Measurements from ENCODE around the gene WIZ. TPM values are rescaled to one million over a fixed set of nuclear protein-coding genes. Genes with fewer than 3 reads are reported as not detected.

Gene WIZ
- total and polyA plus RNA-seq, 2 of the 4 experiments (the other 2 are of a cell fraction), result 0.90 to 27.1 TPM

- no peak overlapping the region for H4K8ac ChIP-seq (ENCODE audit: low read depth in 2 of 2, low read length in 2 of 2)
- no peak overlapping the region for H3K9ac ChIP-seq (ENCODE audit: low read depth, low read length)
- no peak overlapping the region for H2BK15ac ChIP-seq (ENCODE audit: low read depth, low read length)
- H3K4ac ChIP-seq (ENCODE audit: low read depth, low read length), result no peak overlapping the region
- no peak overlapping the region for H2AK5ac ChIP-seq (ENCODE audit: low read depth, low read length)
- no TSS peak for BruUV-seq (replicated peaks)
- no peaks in the 10 kb centered on the region; the same call in 1 of the 2 replicates for H4K20me1 ChIP-seq (ENCODE audit: insufficient read depth, low read length)
- TF ChIP-seq, protein P1, sequence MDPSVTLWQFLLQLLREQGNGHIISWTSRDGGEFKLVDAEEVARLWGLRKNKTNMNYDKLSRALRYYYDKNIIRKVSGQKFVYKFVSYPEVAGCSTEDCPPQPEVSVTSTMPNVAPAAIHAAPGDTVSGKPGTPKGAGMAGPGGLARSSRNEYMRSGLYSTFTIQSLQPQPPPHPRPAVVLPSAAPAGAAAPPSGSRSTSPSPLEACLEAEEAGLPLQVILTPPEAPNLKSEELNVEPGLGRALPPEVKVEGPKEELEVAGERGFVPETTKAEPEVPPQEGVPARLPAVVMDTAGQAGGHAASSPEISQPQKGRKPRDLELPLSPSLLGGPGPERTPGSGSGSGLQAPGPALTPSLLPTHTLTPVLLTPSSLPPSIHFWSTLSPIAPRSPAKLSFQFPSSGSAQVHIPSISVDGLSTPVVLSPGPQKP (IDR thresholded peaks at IDR 0.05; ENCODE audit: borderline replicate concordance, low read depth, low read length), result no peak
- TF ChIP-seq FOS (IDR thresholded peaks at IDR 0.05; ENCODE audit: low read depth, low read length), result no peak
- H3K27ac ChIP-seq (ENCODE audit: insufficient read depth, low read length), result no peak overlapping the region
- peaks cover 10% of the 10 kb centered on the region; the same call in 1 of the 2 replicates for H3K9me1 ChIP-seq (ENCODE audit: insufficient read depth, low read length)
- dilution Hi-C loops (cut with HindIII; ENCODE audit: low sequenced_read_pairs, unreplicated experiment), result no loop called here
- no peaks in the 10 kb centered on the region for H3K79me1 ChIP-seq (ENCODE audit: low read depth in 1 of 2, low read length in 2 of 2)
- no peak overlapping the region for H2BK5ac ChIP-seq (ENCODE audit: low read depth, low read length, poor library complexity, severe bottlenecking)
- intact Hi-C loops (cut with micrococcal nuclease), result loop anchor here (10.0 kb wide), 1 partner anchor 98 kb away; no protein-coding TSS in a partner anchor
- ATAC-seq (ENCODE audit: low read depth), result no peak
- H3K18ac ChIP-seq (ENCODE audit: low read depth, low read length), result no peak overlapping the region
- no peak for DNase-seq
- H2BK20ac ChIP-seq (ENCODE audit: low read depth, low read length), result no peak overlapping the region
- H2BK120ac ChIP-seq (ENCODE audit: low read depth, low read length), result no peak overlapping the region
- no peak overlapping the region for H3K23ac ChIP-seq (ENCODE audit: low read depth, low read length)
- ChIA-PET CTCF (no interaction called here), POLR2A (ENCODE audit: unreplicated experiment) (no interaction called here)
- H3K27me3 ChIP-seq (ENCODE audit: control insufficient read depth, insufficient read depth, low read length), result peaks cover 45% of the 10 kb centered on the region
- WGBS, 2 experiments (ENCODE audit: extremely low coverage in 2 of 2, insufficient read length in 1 of 2), result 16% methylated on average over 13 of the region's 14 CpGs; no CpG with 5 or more reads in 1 of the 2 experiments
- H3K4me2 ChIP-seq (ENCODE audit: low read depth, low read length), result no peak overlapping the region
- in situ Hi-C loops (cut with MboI; ENCODE audit: low sequenced_read_pairs), result no loop called here
- peak overlapping the region; percentile 48 for H2AFZ ChIP-seq (replicated peaks; ENCODE audit: low read length, poor library complexity)
- no peak overlapping the region for H3K4me3 ChIP-seq (ENCODE audit: insufficient read depth, low read depth, low read length)
- H3K4me1 ChIP-seq (ENCODE audit: control insufficient read depth, insufficient read depth, low read length), result peaks cover 7% of the 10 kb centered on the region; the same call in 1 of the 2 replicates
- no peaks in the 10 kb centered on the region for H3K36me3 ChIP-seq (ENCODE audit: control insufficient read depth, insufficient read depth, low read length)
- no peak overlapping the region for H3K14ac ChIP-seq (replicated peaks; ENCODE audit: low read depth, low read length)
- H3K9me3 ChIP-seq (ENCODE audit: control insufficient read depth, insufficient read depth, low read length), result no peaks in the 10 kb centered on the region
- H4K91ac ChIP-seq (ENCODE audit: insufficient read depth, low read depth, low read length), result no peak overlapping the region
- H3K56ac ChIP-seq (ENCODE audit: extremely low read depth, insufficient read depth, low read length), result no peak overlapping the region
- H2AK9ac ChIP-seq (replicated peaks; ENCODE audit: low read depth, low read length, poor library complexity), result no peak overlapping the region
- no peak overlapping the region for H4K5ac ChIP-seq (ENCODE audit: low read depth, low read length)
Measured at GRCh38 chr19:15456441-15456840, 6.7 kb upstream of the WIZ start.

Data from IMR-90 (cell line).